ENCODE results near the gene CD86. TPM values are rescaled to one million over a fixed set of nuclear protein-coding genes. Genes with fewer than 3 reads are reported as not detected.

CD86 gene
- total RNA-seq, 1 experiment from 2014 or later, result not detected

DNA sequence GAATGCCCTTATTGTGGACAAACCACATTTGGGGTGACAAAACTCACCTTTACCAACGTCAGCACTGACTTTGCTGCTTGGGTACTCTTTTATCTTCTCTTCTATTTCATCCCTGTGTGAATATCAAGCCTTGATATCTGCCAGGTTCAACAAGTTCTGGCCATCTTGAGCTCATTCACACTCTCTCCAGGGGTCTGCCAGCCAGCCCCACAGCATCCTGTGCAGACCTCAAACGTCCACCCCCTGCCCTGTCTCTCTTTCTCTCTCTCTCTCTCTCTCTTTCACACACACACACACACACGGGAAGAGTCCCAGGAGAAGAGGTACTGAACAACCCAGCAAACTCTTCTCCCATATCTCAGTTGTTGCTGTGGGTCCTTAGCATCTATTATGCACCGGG lies 43.8 kb upstream of the CD86 start:
- CTCF ChIA-PET, result interaction anchor here (2.4 kb wide), 1 partner anchor 16 kb away, joined by 7 read pairs; no protein-coding TSS in a partner anchor
- no TSS peak for BruUV-seq (replicated peaks)
- RAD21 ChIA-PET (ENCODE audit: low non-redundant PET in 1 of 2, low total read pairs in 2 of 2, uncharacterized antibody in 2 of 2, unreplicated experiment in 2 of 2), result no interaction called here
- no peak overlapping the region for H3K9ac ChIP-seq (ENCODE audit: low read length)
- no peaks in the 10 kb centered on the region for H3K9me2 ChIP-seq (ENCODE audit: insufficient read depth)
- H3K4me1 ChIP-seq (ENCODE audit: control insufficient read depth in 1 of 2, insufficient read depth in 2 of 2, low read length in 2 of 2), result no peaks in the 10 kb centered on the region
- H3K4me3 ChIP-seq (replicated peaks in 1 of 2; ENCODE audit: low read depth in 1 of 2, low read length in 2 of 2), result no peak overlapping the region
- H3K27ac ChIP-seq (ENCODE audit: low read depth, low read length), result no peak overlapping the region
- no peaks in the 10 kb centered on the region for H3K9me3 ChIP-seq (ENCODE audit: control insufficient read depth in 1 of 2, insufficient read depth in 1 of 2, low read depth in 1 of 2, low read length in 2 of 2)
- H2AFZ ChIP-seq (ENCODE audit: low read depth, low read length, poor library complexity, severe bottlenecking), result no peak overlapping the region
- POLR2A ChIA-PET, result no interaction called here
- intact Hi-C loops (cut with micrococcal nuclease), result no loop called here
- H3K27me3 ChIP-seq (ENCODE audit: insufficient read depth, low read length), result no peaks in the 10 kb centered on the region
- no peaks in the 10 kb centered on the region for H4K20me1 ChIP-seq (ENCODE audit: insufficient read depth)
- no peak for DNase-seq (ENCODE audit: low read depth, low spot score)
- no peak overlapping the region for H3K4me2 ChIP-seq (ENCODE audit: low read length)
- H3K36me3 ChIP-seq (ENCODE audit: control insufficient read depth in 1 of 2, insufficient read depth in 2 of 2, low read length in 2 of 2), result no peaks in the 10 kb centered on the region
- TF ChIP-seq ZNF274 (IDR thresholded peaks at IDR 0.05; ENCODE audit: low read depth, low read length) (no peak), YY1 (IDR thresholded peaks at IDR 0.05; ENCODE audit: extremely low read depth, insufficient replicate concordance, low read depth, low read length) (no peak), CEBPB (IDR thresholded peaks at IDR 0.05; ENCODE audit: low read depth) (no peak), SIN3A (IDR thresholded peaks at IDR 0.05; ENCODE audit: low read depth) (no peak), EGR1 (IDR thresholded peaks at IDR 0.05; ENCODE audit: low read depth) (no peak), FOSL1 (IDR thresholded peaks at IDR 0.05; ENCODE audit: low read depth) (no peak), RAD21 (IDR thresholded peaks at IDR 0.05; ENCODE audit: low read depth) (no peak), CBX3 (IDR thresholded peaks at IDR 0.05; ENCODE audit: low read depth) (no peak), SRF (IDR thresholded peaks at IDR 0.05; ENCODE audit: low read depth) (no peak), EZH2 (IDR thresholded peaks at IDR 0.05) (no peak), ZFX (IDR thresholded peaks at IDR 0.05) (no peak), EZH2phosphoT487 (IDR thresholded peaks at IDR 0.05; ENCODE audit: borderline replicate concordance) (no peak)
- TF ChIP-seq, protein P1, sequence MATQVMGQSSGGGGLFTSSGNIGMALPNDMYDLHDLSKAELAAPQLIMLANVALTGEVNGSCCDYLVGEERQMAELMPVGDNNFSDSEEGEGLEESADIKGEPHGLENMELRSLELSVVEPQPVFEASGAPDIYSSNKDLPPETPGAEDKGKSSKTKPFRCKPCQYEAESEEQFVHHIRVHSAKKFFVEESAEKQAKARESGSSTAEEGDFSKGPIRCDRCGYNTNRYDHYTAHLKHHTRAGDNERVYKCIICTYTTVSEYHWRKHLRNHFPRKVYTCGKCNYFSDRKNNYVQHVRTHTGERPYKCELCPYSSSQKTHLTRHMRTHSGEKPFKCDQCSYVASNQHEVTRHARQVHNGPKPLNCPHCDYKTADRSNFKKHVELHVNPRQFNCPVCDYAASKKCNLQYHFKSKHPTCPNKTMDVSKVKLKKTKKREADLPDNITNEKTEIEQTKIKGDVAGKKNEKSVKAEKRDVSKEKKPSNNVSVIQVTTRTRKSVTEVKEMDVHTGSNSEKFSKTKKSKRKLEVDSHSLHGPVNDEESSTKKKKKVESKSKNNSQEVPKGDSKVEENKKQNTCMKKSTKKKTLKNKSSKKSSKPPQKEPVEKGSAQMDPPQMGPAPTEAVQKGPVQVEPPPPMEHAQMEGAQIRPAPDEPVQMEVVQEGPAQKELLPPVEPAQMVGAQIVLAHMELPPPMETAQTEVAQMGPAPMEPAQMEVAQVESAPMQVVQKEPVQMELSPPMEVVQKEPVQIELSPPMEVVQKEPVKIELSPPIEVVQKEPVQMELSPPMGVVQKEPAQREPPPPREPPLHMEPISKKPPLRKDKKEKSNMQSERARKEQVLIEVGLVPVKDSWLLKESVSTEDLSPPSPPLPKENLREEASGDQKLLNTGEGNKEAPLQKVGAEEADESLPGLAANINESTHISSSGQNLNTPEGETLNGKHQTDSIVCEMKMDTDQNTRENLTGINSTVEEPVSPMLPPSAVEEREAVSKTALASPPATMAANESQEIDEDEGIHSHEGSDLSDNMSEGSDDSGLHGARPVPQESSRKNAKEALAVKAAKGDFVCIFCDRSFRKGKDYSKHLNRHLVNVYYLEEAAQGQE (IDR thresholded peaks at IDR 0.05; ENCODE audit: low read depth), result no peak
- TF ChIP-seq, protein P2, sequence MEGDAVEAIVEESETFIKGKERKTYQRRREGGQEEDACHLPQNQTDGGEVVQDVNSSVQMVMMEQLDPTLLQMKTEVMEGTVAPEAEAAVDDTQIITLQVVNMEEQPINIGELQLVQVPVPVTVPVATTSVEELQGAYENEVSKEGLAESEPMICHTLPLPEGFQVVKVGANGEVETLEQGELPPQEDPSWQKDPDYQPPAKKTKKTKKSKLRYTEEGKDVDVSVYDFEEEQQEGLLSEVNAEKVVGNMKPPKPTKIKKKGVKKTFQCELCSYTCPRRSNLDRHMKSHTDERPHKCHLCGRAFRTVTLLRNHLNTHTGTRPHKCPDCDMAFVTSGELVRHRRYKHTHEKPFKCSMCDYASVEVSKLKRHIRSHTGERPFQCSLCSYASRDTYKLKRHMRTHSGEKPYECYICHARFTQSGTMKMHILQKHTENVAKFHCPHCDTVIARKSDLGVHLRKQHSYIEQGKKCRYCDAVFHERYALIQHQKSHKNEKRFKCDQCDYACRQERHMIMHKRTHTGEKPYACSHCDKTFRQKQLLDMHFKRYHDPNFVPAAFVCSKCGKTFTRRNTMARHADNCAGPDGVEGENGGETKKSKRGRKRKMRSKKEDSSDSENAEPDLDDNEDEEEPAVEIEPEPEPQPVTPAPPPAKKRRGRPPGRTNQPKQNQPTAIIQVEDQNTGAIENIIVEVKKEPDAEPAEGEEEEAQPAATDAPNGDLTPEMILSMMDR (IDR thresholded peaks at IDR 0.05 in 2 of 3, conservative IDR thresholded peaks at IDR 0.05 in 1 of 3; ENCODE audit: borderline replicate concordance in 1 of 3, insufficient read depth in 1 of 3, low read depth in 2 of 3, low read length in 2 of 3), result no peak
- TF ChIP-seq, protein P3, sequence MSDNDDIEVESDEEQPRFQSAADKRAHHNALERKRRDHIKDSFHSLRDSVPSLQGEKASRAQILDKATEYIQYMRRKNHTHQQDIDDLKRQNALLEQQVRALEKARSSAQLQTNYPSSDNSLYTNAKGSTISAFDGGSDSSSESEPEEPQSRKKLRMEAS (IDR thresholded peaks at IDR 0.05), result no peak
- no peak for ATAC-seq
- no peaks in the 10 kb centered on the region for H3K79me2 ChIP-seq (ENCODE audit: insufficient read depth, low read length)

Measured in HCT116 (cell line).